IMR-90 (cell line): ENCODE data around the gene SLC6A20. TPM values are rescaled to one million over a fixed set of nuclear protein-coding genes. Genes with fewer than 3 reads are reported as not detected.

Experiments
- ATAC-seq: fragments of 200-7000 bp; cut with Tn5 transposase; 2 replicates; pipeline ENCODE4 v1.9.1; 2020; ENCODE audit warnings: low read depth, mild to moderate bottlenecking, moderate library complexity
- BruUV-seq: library from RNA; stranded (reverse); fragments of 400-500 nt; replicated peaks from 2 replicates; lab custom pipeline; 2021; lab: Mats Ljungman, UMichigan
- CTCF ChIA-PET: fragments of 300-600 bp; formaldehyde crosslinking; extraction: SDS; loops from one replicate; lab custom pipeline; 2021; ENCODE audit warnings: antibody characterized with exemption; lab: Yijun Ruan, JAX
- POLR2A ChIA-PET: fragments of 300-600 bp; sonication (Branson Sonifier 250); formaldehyde crosslinking; loops from one replicate; lab custom pipeline; 2022; ENCODE audit warnings: antibody characterized with exemption; ENCODE audit not compliant: unreplicated experiment; lab: Charles Lee
- DNase-seq: peaks from one replicate; pipeline ENCODE4 v3.0.0; 2013
- H2AFZ ChIP-seq: replicated peaks from 2 replicates; pipeline ENCODE3; 2013; ENCODE audit warnings: low read length, mild to moderate bottlenecking; ENCODE audit not compliant: poor library complexity
- H2AK5ac ChIP-seq: 2 replicates; pipeline ENCODE4 v1.6.1; 2013; ENCODE audit warnings: low read depth, low read length, inconsistent platforms
- H2AK9ac ChIP-seq: replicated peaks from 2 replicates; pipeline ENCODE3; 2013; ENCODE audit warnings: mild to moderate bottlenecking, low read depth, low read length, moderate library complexity; ENCODE audit not compliant: poor library complexity
- H2BK120ac ChIP-seq: 2 replicates; pipeline ENCODE4 v1.6.1; 2013; ENCODE audit warnings: low read depth, low read length, inconsistent platforms
- H2BK15ac ChIP-seq: 3 replicates; pipeline ENCODE4 v1.6.1; 2013; ENCODE audit warnings: low read depth, low read length, inconsistent platforms
- H2BK20ac ChIP-seq: 2 replicates; pipeline ENCODE4 v1.6.1; 2013; ENCODE audit warnings: low read depth, mild to moderate bottlenecking, inconsistent platforms, low read length, moderate library complexity
- H2BK5ac ChIP-seq: 2 replicates; pipeline ENCODE4 v1.6.1; 2013; ENCODE audit warnings: mild to moderate bottlenecking, low read depth, low read length, inconsistent platforms; ENCODE audit not compliant: poor library complexity, severe bottlenecking
- H3K14ac ChIP-seq: replicated peaks from 2 replicates; pipeline ENCODE4 v1.6.1; 2013; ENCODE audit warnings: low read depth, low read length, inconsistent platforms
- H3K18ac ChIP-seq: 2 replicates; pipeline ENCODE4 v1.6.1; 2013; ENCODE audit warnings: low read depth, low read length, control low read depth
- H3K23ac ChIP-seq: 2 replicates; pipeline ENCODE4 v1.6.1; 2013; ENCODE audit warnings: low read depth, low read length, inconsistent platforms
- H3K27ac ChIP-seq: 2 replicates; pipeline ENCODE4 v1.5.1; 2013; ENCODE audit warnings: mild to moderate bottlenecking, control low read depth, low read length; ENCODE audit not compliant: insufficient read depth
- H3K27me3 ChIP-seq: 2 replicates; pipeline ENCODE4 v1.6.1; 2013; ENCODE audit warnings: low read length; ENCODE audit not compliant: control insufficient read depth, insufficient read depth
- H3K36me3 ChIP-seq: 2 replicates; pipeline ENCODE4 v1.6.1; 2013; ENCODE audit warnings: low read length, mixed read lengths; ENCODE audit not compliant: control insufficient read depth, insufficient read depth
- H3K4ac ChIP-seq: 2 replicates; pipeline ENCODE4 v1.6.1; 2013; ENCODE audit warnings: low read depth, low read length, inconsistent platforms
- H3K4me1 ChIP-seq: 2 replicates; pipeline ENCODE4 v1.6.1; 2013; ENCODE audit warnings: low read length, mixed read lengths; ENCODE audit not compliant: control insufficient read depth, insufficient read depth
- H3K4me2 ChIP-seq: 2 replicates; pipeline ENCODE4 v1.6.1; 2013; ENCODE audit warnings: low read depth, mild to moderate bottlenecking, control low read depth, low read length, moderate library complexity
- H3K4me3 ChIP-seq: 2 replicates; pipeline ENCODE4 v1.5.1; 2013; ENCODE audit warnings: low read depth, mild to moderate bottlenecking, control low read depth, low read length, moderate library complexity; ENCODE audit not compliant: insufficient read depth
- H3K56ac ChIP-seq: 2 replicates; pipeline ENCODE4 v1.6.1; 2013; ENCODE audit warnings: low read length, inconsistent platforms; ENCODE audit not compliant: insufficient read depth; ENCODE audit errors: extremely low read depth
- H3K79me1 ChIP-seq, 2 experiments: 2 replicates each; pipeline ENCODE4 v1.6.1; 2013; ENCODE audit warnings: low read length in 2 of 2, inconsistent platforms in 1 of 2, low read depth in 1 of 2
- H3K9ac ChIP-seq: 2 replicates; pipeline ENCODE4 v1.6.1; 2013; ENCODE audit warnings: low read depth, low read length, control low read depth
- H3K9me1 ChIP-seq: 2 replicates; pipeline ENCODE4 v1.6.1; 2013; ENCODE audit warnings: low read length, inconsistent platforms; ENCODE audit not compliant: insufficient read depth
- H3K9me3 ChIP-seq: 2 replicates; pipeline ENCODE4 v1.6.1; 2013; ENCODE audit warnings: low read length; ENCODE audit not compliant: control insufficient read depth, insufficient read depth
- H4K20me1 ChIP-seq: 2 replicates; pipeline ENCODE4 v1.6.1; 2013; ENCODE audit warnings: low read length, inconsistent platforms; ENCODE audit not compliant: insufficient read depth
- H4K5ac ChIP-seq: 2 replicates; pipeline ENCODE4 v1.6.1; 2013; ENCODE audit warnings: mild to moderate bottlenecking, low read depth, low read length, control low read depth
- H4K8ac ChIP-seq, 2 experiments: 2 replicates each; pipeline ENCODE4 v1.6.1; 2013; ENCODE audit warnings: low read depth in 2 of 2, low read length in 2 of 2, control low read depth in 1 of 2, inconsistent platforms in 1 of 2
- H4K91ac ChIP-seq: 2 replicates; pipeline ENCODE4 v1.6.1; 2013; ENCODE audit warnings: low read depth, low read length, inconsistent platforms; ENCODE audit not compliant: insufficient read depth
- BHLHE40 ChIP-seq: fragments of 150-350 bp; IDR thresholded peaks from 2 replicates; pipeline ENCODE4 v1.6.1; 2016; ENCODE audit warnings: mild to moderate bottlenecking, low read depth, low read length
- CHD1 ChIP-seq: IDR thresholded peaks from 2 replicates; pipeline ENCODE4 v1.6.1; 2012; ENCODE audit warnings: low read depth, low read length, improper control_type of control experiment
- ELK1 ChIP-seq: fragments of 150-350 bp; IDR thresholded peaks from 2 replicates; pipeline ENCODE4 v1.6.1; 2016; ENCODE audit warnings: low read depth, mild to moderate bottlenecking, low read length, moderate library complexity, borderline replicate concordance
- FOS ChIP-seq: fragments of 150-350 bp; IDR thresholded peaks from 2 replicates; pipeline ENCODE4 v1.6.1; 2016; ENCODE audit warnings: low read depth, low read length
- MAFK ChIP-seq: IDR thresholded peaks from 2 replicates; pipeline ENCODE4 v1.6.1; 2012; ENCODE audit warnings: low read depth, low read length, improper control_type of control experiment
- MAZ ChIP-seq: IDR thresholded peaks from 2 replicates; pipeline ENCODE4 v1.6.1; 2012; ENCODE audit warnings: low read depth, mild to moderate bottlenecking, low read length, improper control_type of control experiment, moderate library complexity, borderline replicate concordance
- NFE2L2 ChIP-seq: fragments of 150-350 bp; IDR thresholded peaks from 2 replicates; pipeline ENCODE4 v1.6.1; 2016; ENCODE audit warnings: low read depth, mild to moderate bottlenecking, low read length
- POLR2A ChIP-seq: IDR thresholded peaks from 2 replicates; pipeline ENCODE4 v1.6.1; 2012; ENCODE audit warnings: mild to moderate bottlenecking, low read depth, low read length
- RAD21 ChIP-seq: IDR thresholded peaks from 2 replicates; pipeline ENCODE4 v1.6.1; 2012; ENCODE audit warnings: low read length, improper control_type of control experiment
- RCOR1 ChIP-seq: IDR thresholded peaks from 2 replicates; pipeline ENCODE4 v1.6.1; 2012; ENCODE audit warnings: mild to moderate bottlenecking, low read length, improper control_type of control experiment; ENCODE audit not compliant: insufficient replicate concordance
- RFX5 ChIP-seq: IDR thresholded peaks from 2 replicates; pipeline ENCODE4 v1.8.0; 2012; ENCODE audit warnings: low read depth, mild to moderate bottlenecking, low read length, moderate library complexity
- USF2 ChIP-seq: fragments of 150-350 bp; IDR thresholded peaks from 2 replicates; pipeline ENCODE4 v1.6.1; 2017; ENCODE audit warnings: mild to moderate bottlenecking, antibody characterized with exemption, low read length, low read depth
- WGBS, 2 experiments: methylation state at CpG; one replicate each; pipeline versions ENCODE4 v1.1.5 to v1.1.7; 2013; ENCODE audit warnings: missing lambda C conversion rate in 2 of 2; ENCODE audit not compliant: insufficient read length in 1 of 2; ENCODE audit errors: extremely low coverage in 2 of 2; 5-methylcytosine and 5-hydroxymethylcytosine counted together
- dilution Hi-C: fragments of 300-500 bp; cut with HindIII; formaldehyde crosslinking; loops from one replicate; pipeline ENCODE4 v1.14.3; 2018; ENCODE audit warnings: low sequenced_read_pairs; ENCODE audit not compliant: unreplicated experiment
- in situ Hi-C: fragments of 300-500 bp; cut with MboI; formaldehyde crosslinking; loops from 3 replicates; pipeline ENCODE4 v1.14.3; 2019; ENCODE audit warnings: low sequenced_read_pairs, inconsistent platforms, mixed read lengths
- intact Hi-C: fragments of 100-400 bp; cut with micrococcal nuclease; formaldehyde crosslinking; loops from 2 replicates; pipeline ENCODE4 v1.10.0; 2022
- polyA plus RNA-seq, 3 experiments: library from polyadenylated mRNA; depleted of rRNA; stranded (reverse); fragments of >200 nt; gene quantifications; 2 replicates each; pipeline ENCODE4 v1.2.3, GENCODE V29; 2012; ENCODE audit warnings: low replicate concordance in 1 of 3
- total RNA-seq: library from RNA; depleted of rRNA; stranded (reverse); fragments of >200 nt; gene quantifications from 2 replicates; pipeline ENCODE4 v1.2.3, GENCODE V29; 2012
- TF ChIP-seq, protein P1 (sequence below): conservative IDR thresholded peaks from 2 replicates; pipeline ENCODE4 v1.5.1; 2012; ENCODE audit warnings: mild to moderate bottlenecking, low read depth, low read length, improper control_type of control experiment

Gene SLC6A20
- total and polyA plus RNA-seq, 2 of the 4 experiments (the other 2 are of a cell fraction) = not detected

DNA sequence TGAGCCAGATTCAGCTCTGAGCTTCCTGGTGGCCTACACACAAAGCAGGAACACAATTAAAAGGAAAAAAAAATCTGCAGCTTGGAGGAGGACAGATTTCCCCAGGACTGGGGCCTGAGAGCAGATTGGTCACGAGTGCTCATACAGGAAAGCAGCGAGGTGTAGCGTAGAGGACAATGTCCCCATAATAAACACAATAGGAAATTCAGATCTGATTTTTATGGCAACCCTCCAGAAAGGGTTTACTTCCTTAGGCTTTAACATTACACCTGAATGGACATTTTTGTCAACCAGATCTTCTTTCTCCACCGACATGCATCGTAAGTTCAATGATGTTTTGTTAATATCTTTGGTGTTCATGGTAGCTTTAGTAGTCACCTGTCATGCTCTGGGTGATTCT, 23.3 kb downstream of the SLC6A20 start:
- Histone ChIP-seq H3K4ac (no peak overlapping the region), H2AK5ac (no peak overlapping the region), H3K56ac (no peak overlapping the region), H2BK5ac (no peak overlapping the region), H3K79me1 (no peaks in the 10 kb centered on the region), H4K8ac (no peak overlapping the region), H4K5ac (no peak overlapping the region), H3K9me3 (peaks cover 5% of the 10 kb centered on the region; the same call in 1 of the 2 replicates), H2AFZ (no peak overlapping the region), H4K91ac (no peak overlapping the region), H3K27me3 (peaks cover 77% of the 10 kb centered on the region), H3K4me1 (no peaks in the 10 kb centered on the region), H2BK15ac (no peak overlapping the region), H2BK20ac (no peak overlapping the region), H3K27ac (no peak overlapping the region), H3K4me3 (no peak overlapping the region), H3K36me3 (no peaks in the 10 kb centered on the region), H3K23ac (no peak overlapping the region), H2AK9ac (no peak overlapping the region), H2BK120ac (no peak overlapping the region), H3K18ac (no peak overlapping the region), H4K20me1 (no peaks in the 10 kb centered on the region), H3K14ac (no peak overlapping the region), H3K9me1 (no peaks in the 10 kb centered on the region), H3K4me2 (no peak overlapping the region), H3K9ac (no peak overlapping the region)
- no TSS peak for BruUV-seq
- TF ChIP-seq RFX5 (no peak), CHD1 (no peak), NFE2L2 (no peak), RCOR1 (no peak), MAFK (no peak), MAZ (no peak), RAD21 (no peak), USF2 (no peak), POLR2A (no peak), ELK1 (no peak), BHLHE40 (no peak), FOS (no peak)
- TF ChIP-seq, protein P1, sequence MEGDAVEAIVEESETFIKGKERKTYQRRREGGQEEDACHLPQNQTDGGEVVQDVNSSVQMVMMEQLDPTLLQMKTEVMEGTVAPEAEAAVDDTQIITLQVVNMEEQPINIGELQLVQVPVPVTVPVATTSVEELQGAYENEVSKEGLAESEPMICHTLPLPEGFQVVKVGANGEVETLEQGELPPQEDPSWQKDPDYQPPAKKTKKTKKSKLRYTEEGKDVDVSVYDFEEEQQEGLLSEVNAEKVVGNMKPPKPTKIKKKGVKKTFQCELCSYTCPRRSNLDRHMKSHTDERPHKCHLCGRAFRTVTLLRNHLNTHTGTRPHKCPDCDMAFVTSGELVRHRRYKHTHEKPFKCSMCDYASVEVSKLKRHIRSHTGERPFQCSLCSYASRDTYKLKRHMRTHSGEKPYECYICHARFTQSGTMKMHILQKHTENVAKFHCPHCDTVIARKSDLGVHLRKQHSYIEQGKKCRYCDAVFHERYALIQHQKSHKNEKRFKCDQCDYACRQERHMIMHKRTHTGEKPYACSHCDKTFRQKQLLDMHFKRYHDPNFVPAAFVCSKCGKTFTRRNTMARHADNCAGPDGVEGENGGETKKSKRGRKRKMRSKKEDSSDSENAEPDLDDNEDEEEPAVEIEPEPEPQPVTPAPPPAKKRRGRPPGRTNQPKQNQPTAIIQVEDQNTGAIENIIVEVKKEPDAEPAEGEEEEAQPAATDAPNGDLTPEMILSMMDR = no peak
- no CpG with 5 or more reads among the region's 5 CpGs for WGBS, 2 experiments
- in situ Hi-C loops (no loop called here), dilution Hi-C loops (no loop called here), intact Hi-C loops (no loop called here)
- ChIA-PET POLR2A (no interaction called here), CTCF (no interaction called here)
- DNase-seq = no peak
- ATAC-seq = no peak
